Fibroblast of the aortic adventitia (primary cell): ENCODE data around the gene CPS1. TPM values are rescaled to one million over a fixed set of nuclear protein-coding genes. Genes with fewer than 3 reads are reported as not detected.

Experiments used
- DNase-seq: peaks from one replicate; pipeline ENCODE4 v3.0.0-alpha.2; 2010; ENCODE audit warnings: low read depth
- H3K4me3 ChIP-seq: 2 replicates; pipeline ENCODE4 v1.5.1; 2011; ENCODE audit warnings: low read depth, mild to moderate bottlenecking, control low read depth, low read length, moderate library complexity
- total RNA-seq: library from RNA; depleted of rRNA; stranded (reverse); fragments of >200 nt; gene quantifications from 2 replicates; pipeline ENCODE4 v1.2.3, GENCODE V29; 2012; ENCODE audit warnings: low replicate concordance
- TF ChIP-seq, protein P1 (sequence below): IDR thresholded peaks from 2 replicates; pipeline ENCODE4 v1.5.1; 2011; ENCODE audit warnings: mild to moderate bottlenecking, low read length, control low read depth, inconsistent platforms; ENCODE audit not compliant: insufficient read depth

The CPS1 gene
- total RNA-seq, 1 donor = 35.7 TPM

DNA sequence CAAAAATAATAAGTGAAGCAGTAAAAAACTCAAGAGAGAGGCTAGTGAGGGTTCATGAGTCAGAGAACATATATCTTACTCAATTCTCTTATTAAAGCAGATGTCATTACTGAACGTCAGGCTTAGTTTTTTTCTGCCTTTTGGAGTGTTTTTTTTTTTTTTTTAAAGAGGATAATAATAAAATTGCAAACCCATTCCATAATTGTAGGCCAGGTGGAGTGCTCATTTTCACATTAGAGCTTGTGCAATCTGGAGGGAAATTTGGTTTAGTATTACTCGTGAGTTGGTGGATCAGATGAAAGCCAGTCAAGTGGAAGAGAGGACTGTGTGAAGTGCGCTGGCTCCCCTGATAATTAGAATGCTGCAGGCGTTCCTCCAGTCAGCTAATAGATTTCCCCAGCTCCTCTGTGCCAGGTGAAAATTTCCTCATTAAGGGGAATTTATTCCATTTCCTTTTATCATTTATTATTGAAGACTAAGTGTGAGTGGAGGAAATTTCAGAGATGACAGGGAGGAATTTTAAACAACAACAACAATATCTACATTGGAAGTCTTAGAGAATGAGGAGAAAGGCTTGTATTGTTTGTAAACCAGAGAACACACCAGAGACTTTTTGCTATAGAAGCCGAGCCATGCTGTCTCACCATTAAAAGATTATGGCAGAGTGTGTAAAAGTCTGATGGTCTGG lies 74.6 kb downstream of the CPS1 start:
- TF ChIP-seq, protein P1, sequence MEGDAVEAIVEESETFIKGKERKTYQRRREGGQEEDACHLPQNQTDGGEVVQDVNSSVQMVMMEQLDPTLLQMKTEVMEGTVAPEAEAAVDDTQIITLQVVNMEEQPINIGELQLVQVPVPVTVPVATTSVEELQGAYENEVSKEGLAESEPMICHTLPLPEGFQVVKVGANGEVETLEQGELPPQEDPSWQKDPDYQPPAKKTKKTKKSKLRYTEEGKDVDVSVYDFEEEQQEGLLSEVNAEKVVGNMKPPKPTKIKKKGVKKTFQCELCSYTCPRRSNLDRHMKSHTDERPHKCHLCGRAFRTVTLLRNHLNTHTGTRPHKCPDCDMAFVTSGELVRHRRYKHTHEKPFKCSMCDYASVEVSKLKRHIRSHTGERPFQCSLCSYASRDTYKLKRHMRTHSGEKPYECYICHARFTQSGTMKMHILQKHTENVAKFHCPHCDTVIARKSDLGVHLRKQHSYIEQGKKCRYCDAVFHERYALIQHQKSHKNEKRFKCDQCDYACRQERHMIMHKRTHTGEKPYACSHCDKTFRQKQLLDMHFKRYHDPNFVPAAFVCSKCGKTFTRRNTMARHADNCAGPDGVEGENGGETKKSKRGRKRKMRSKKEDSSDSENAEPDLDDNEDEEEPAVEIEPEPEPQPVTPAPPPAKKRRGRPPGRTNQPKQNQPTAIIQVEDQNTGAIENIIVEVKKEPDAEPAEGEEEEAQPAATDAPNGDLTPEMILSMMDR = no peak
- DNase-seq = no peak
- no peak overlapping the region for H3K4me3 ChIP-seq

DNA sequence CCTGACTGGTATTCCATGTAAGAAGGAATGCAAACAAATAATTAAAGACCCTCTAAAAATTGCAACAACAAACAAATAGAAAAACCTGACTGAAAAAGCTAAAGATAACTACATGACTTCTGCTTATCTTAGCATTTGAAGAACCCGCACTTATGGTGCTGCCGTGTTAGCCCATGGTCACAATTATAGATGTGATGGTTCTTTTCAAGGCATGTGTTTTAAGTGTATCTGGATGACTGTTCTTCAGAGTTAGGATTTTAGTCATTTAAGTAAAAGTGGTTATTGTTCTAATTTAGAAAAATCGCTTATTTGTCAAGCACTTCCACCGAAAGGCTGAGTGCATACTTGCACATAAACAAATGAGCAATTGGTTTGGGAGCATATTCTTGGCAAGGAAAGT lies 77.3 kb downstream of the CPS1 start:
- TF ChIP-seq, protein P1 = no peak
- H3K4me3 ChIP-seq = no peak overlapping the region
- DNase-seq = no peak

DNA sequence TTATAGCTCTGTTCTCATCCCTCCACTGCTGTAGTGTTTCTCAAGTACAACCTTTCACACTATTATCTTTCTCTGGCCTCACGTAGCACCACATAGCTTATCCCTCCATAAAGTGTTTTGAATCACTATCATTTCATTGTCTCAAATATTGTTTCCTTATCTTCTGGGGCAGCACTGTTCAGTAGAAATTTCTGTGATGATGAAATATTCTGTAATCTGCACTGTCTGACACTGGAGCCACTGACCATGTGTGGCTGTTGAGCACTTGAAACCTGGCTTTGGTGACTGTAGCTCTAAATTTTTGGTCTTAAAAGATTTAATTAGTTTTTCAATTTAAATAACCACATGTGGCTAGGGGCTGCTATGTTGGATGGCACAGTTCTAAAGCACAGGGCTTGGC lies 78.9 kb downstream of the CPS1 start:
- TF ChIP-seq, protein P1 = no peak
- no peak overlapping the region for H3K4me3 ChIP-seq
- peak; percentile 56 for DNase-seq

DNA sequence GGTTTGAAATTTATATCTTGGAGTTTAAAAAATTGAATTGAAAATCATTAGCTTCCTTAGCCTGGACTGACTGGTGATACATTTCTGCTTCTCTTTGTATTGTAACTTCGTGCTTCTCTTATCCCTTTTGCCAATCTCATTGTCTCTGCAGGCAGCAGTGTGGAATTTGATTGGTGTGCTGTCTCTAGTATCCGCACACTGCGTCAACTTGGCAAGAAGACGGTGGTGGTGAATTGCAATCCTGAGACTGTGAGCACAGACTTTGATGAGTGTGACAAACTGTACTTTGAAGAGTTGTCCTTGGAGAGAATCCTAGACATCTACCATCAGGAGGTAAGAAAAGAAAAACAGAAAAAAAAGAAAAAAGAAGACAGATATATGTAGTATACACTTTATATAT lies 85.9 kb downstream of the CPS1 start:
- no peak for DNase-seq
- TF ChIP-seq, protein P1 = no peak
- no peak overlapping the region for H3K4me3 ChIP-seq

DNA sequence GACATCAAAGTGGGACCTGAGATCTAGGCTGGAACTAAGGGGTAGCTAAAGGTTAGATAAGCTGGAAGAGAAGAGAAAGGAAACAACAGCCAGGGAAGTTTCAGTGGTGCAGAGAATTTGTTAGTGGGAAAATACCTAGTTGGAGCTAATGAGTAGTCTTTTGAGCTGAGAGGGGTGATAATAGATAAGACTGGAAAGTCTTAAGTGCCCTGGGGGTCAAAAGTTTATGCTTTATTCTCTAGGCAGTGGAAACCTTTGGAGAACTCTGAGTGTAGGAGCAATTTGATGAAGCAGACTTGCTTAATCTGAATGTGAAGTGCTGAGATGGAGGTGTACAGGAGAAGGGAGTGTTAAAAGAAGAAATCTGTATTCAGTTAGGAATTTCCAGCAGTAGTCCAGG lies 90.8 kb downstream of the CPS1 start:
- H3K4me3 ChIP-seq = no peak overlapping the region
- DNase-seq = no peak
- TF ChIP-seq, protein P1 = no peak

DNA sequence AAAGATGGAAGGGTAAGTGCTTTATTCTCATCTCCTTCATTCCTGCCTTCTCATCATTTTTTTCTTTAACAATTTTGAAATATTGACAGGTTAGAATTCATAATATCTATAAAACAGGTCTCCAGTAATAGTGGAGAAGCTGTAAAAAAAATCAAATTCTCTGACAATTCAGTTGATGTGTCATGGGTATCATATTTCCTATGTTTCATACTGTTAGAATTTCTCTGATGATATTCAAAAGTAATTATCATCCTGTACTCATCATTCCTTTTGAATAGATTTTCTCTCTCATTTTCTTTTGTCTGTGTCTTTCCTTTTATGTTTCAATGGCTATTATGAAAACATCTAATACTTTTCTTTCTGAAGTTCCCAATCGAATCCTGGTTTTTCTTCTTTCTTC lies 97.7 kb downstream of the CPS1 start:
- DNase-seq = no peak
- no peak overlapping the region for H3K4me3 ChIP-seq
- TF ChIP-seq, protein P1 = no peak
